ENCODE measurements around the gene ERG. TPM values are rescaled to one million over a fixed set of nuclear protein-coding genes. Genes with fewer than 3 reads are reported as not detected.

ERG gene
- total and polyA plus RNA-seq, 4 donors = 3.3 to 6.0 (median 4.1) TPM

DNA sequence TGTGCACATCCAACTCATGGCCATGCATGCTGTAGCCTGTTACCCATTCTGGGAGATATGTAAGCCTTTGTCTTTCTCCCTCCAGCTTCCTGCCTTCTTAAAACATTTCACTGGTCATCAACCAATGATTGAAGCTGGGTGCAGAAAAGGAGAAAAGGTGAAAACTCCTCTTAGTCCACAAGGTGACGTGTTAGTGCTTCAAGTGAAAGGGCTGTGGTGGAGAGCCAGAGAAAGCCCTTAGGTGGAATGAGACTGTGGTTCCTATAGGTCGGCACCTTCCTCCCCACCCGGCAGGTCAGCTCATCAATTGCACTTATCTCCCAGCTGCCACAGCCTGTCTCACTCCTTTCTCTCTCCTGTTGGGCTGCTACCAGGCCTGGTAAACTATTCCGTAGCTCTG lies 30.4 kb downstream of the ERG start:
- Histone ChIP-seq H3K27ac (ENCODE audit: low read depth in 1 of 2, low read length in 2 of 2) (no peak overlapping the region), H3K4me1 (ENCODE audit: control insufficient read depth in 4 of 4, insufficient read depth in 4 of 4, low read length in 3 of 4) (peaks cover 0 to 4% (median 0%) of the 10 kb centered on the region in 4 donors), H3K36me3 (ENCODE audit: control insufficient read depth in 4 of 4, insufficient read depth in 3 of 4, low read depth in 1 of 4, low read length in 3 of 4) (no peaks in the 10 kb centered on the region), H3K27me3 (ENCODE audit: control insufficient read depth in 4 of 4, insufficient read depth in 4 of 4, low read length in 3 of 4) (peaks cover 0 to 3% (median under 1%) of the 10 kb centered on the region in 4 donors), H3K4me3 (ENCODE audit: low read depth in 1 of 3, low read length in 3 of 3) (no peak overlapping the region), H3K9me3 (ENCODE audit: control insufficient read depth in 4 of 4, low read length in 3 of 4) (no peaks in the 10 kb centered on the region), H3K9ac (ENCODE audit: low read depth in 1 of 2, low read length in 2 of 2) (no peak overlapping the region)
- 77% methylated on average over 4 of the region's 4 CpGs for WGBS
- TF ChIP-seq HNF4G (IDR thresholded peaks at IDR 0.05) (no peak), YY1 (IDR thresholded peaks at IDR 0.05) (no peak), EGR1 (IDR thresholded peaks at IDR 0.05; ENCODE audit: low read depth in 2 of 2) (no peak), SP1 (IDR thresholded peaks at IDR 0.05) (no peak), FOXA1 (IDR thresholded peaks at IDR 0.05) (no peak), HNF4A (conservative IDR thresholded peaks at IDR 0.05) (no peak)
- TF ChIP-seq, protein P1, sequence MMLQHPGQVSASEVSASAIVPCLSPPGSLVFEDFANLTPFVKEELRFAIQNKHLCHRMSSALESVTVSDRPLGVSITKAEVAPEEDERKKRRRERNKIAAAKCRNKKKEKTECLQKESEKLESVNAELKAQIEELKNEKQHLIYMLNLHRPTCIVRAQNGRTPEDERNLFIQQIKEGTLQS (IDR thresholded peaks at IDR 0.05) = no peak
- TF ChIP-seq, protein P2, sequence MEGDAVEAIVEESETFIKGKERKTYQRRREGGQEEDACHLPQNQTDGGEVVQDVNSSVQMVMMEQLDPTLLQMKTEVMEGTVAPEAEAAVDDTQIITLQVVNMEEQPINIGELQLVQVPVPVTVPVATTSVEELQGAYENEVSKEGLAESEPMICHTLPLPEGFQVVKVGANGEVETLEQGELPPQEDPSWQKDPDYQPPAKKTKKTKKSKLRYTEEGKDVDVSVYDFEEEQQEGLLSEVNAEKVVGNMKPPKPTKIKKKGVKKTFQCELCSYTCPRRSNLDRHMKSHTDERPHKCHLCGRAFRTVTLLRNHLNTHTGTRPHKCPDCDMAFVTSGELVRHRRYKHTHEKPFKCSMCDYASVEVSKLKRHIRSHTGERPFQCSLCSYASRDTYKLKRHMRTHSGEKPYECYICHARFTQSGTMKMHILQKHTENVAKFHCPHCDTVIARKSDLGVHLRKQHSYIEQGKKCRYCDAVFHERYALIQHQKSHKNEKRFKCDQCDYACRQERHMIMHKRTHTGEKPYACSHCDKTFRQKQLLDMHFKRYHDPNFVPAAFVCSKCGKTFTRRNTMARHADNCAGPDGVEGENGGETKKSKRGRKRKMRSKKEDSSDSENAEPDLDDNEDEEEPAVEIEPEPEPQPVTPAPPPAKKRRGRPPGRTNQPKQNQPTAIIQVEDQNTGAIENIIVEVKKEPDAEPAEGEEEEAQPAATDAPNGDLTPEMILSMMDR (IDR thresholded peaks at IDR 0.05; ENCODE audit: low read depth, low read length, missing input control) = no peak
- TF ChIP-seq, protein P3, sequence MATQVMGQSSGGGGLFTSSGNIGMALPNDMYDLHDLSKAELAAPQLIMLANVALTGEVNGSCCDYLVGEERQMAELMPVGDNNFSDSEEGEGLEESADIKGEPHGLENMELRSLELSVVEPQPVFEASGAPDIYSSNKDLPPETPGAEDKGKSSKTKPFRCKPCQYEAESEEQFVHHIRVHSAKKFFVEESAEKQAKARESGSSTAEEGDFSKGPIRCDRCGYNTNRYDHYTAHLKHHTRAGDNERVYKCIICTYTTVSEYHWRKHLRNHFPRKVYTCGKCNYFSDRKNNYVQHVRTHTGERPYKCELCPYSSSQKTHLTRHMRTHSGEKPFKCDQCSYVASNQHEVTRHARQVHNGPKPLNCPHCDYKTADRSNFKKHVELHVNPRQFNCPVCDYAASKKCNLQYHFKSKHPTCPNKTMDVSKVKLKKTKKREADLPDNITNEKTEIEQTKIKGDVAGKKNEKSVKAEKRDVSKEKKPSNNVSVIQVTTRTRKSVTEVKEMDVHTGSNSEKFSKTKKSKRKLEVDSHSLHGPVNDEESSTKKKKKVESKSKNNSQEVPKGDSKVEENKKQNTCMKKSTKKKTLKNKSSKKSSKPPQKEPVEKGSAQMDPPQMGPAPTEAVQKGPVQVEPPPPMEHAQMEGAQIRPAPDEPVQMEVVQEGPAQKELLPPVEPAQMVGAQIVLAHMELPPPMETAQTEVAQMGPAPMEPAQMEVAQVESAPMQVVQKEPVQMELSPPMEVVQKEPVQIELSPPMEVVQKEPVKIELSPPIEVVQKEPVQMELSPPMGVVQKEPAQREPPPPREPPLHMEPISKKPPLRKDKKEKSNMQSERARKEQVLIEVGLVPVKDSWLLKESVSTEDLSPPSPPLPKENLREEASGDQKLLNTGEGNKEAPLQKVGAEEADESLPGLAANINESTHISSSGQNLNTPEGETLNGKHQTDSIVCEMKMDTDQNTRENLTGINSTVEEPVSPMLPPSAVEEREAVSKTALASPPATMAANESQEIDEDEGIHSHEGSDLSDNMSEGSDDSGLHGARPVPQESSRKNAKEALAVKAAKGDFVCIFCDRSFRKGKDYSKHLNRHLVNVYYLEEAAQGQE (IDR thresholded peaks at IDR 0.05) = no peak
- DNase-seq (ENCODE audit: low spot score) = no peak

DNA sequence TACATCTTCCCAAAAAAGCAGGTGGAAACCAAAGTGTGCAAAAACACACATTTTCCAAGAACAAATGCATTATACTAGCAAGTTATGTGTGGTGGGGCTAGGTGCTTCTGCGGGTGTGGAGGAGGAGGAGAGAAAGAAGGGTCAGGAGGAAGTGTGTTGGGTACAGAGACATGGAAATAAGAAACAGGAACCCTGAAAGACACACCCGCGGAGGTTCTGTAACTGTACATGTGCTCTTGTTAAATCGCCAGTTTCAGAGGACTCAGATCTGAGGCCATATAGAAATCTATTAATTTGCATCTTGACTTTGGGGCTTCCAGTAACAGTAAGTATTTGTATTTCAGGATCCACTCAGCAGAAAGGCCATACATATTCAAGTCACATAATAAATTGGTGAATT lies 30.9 kb downstream of the ERG start:
- H3K27me3 ChIP-seq (ENCODE audit: control insufficient read depth in 4 of 4, insufficient read depth in 4 of 4, low read length in 3 of 4) = peaks cover 0 to 3% (median under 1%) of the 10 kb centered on the region in 4 donors
- TF ChIP-seq, protein P4, sequence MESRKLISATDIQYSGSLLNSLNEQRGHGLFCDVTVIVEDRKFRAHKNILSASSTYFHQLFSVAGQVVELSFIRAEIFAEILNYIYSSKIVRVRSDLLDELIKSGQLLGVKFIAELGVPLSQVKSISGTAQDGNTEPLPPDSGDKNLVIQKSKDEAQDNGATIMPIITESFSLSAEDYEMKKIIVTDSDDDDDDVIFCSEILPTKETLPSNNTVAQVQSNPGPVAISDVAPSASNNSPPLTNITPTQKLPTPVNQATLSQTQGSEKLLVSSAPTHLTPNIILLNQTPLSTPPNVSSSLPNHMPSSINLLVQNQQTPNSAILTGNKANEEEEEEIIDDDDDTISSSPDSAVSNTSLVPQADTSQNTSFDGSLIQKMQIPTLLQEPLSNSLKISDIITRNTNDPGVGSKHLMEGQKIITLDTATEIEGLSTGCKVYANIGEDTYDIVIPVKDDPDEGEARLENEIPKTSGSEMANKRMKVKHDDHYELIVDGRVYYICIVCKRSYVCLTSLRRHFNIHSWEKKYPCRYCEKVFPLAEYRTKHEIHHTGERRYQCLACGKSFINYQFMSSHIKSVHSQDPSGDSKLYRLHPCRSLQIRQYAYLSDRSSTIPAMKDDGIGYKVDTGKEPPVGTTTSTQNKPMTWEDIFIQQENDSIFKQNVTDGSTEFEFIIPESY (IDR thresholded peaks at IDR 0.05) = no peak
- TF ChIP-seq RAD21 (IDR thresholded peaks at IDR 0.05) (no peak), FOXA2 (IDR thresholded peaks at IDR 0.05) (no peak), NR2F2 (IDR thresholded peaks at IDR 0.05) (no peak), EGR1 (IDR thresholded peaks at IDR 0.05; ENCODE audit: low read depth in 2 of 2) (no peak), TAF1 (conservative IDR thresholded peaks at IDR 0.05) (no peak), HNF4A (conservative IDR thresholded peaks at IDR 0.05) (no peak)
- TF ChIP-seq, protein P5, sequence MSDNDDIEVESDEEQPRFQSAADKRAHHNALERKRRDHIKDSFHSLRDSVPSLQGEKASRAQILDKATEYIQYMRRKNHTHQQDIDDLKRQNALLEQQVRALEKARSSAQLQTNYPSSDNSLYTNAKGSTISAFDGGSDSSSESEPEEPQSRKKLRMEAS (IDR thresholded peaks at IDR 0.05) = no peak
- TF ChIP-seq, protein P2 (IDR thresholded peaks at IDR 0.05; ENCODE audit: low read depth, low read length, missing input control) = no peak
- TF ChIP-seq, protein P1 (IDR thresholded peaks at IDR 0.05) = no peak
- H3K4me1 ChIP-seq (ENCODE audit: control insufficient read depth in 4 of 4, insufficient read depth in 4 of 4, low read length in 3 of 4) = peaks cover 0 to under 1% (median 0%) of the 10 kb centered on the region in 4 donors
- H3K9me3 ChIP-seq (ENCODE audit: control insufficient read depth in 4 of 4, low read length in 3 of 4) = no peaks in the 10 kb centered on the region
- no peak overlapping the region for H3K9ac ChIP-seq (ENCODE audit: low read depth in 1 of 2, low read length in 2 of 2)
- WGBS = 77% methylated on average over 4 of the region's 4 CpGs
- H3K27ac ChIP-seq (ENCODE audit: low read depth in 1 of 2, low read length in 2 of 2) = no peak overlapping the region
- no peak for DNase-seq (ENCODE audit: low spot score)
- no peak overlapping the region for H3K4me3 ChIP-seq (ENCODE audit: low read depth in 1 of 3, low read length in 3 of 3)
- H3K36me3 ChIP-seq (ENCODE audit: control insufficient read depth in 4 of 4, insufficient read depth in 3 of 4, low read depth in 1 of 4, low read length in 3 of 4) = no peaks in the 10 kb centered on the region
